B cell (primary cell): ENCODE measurements around the gene FBN2. TPM values are rescaled to one million over a fixed set of nuclear protein-coding genes. Genes with fewer than 3 reads are reported as not detected.

Experiments used
- ATAC-seq: fragments of 200-7000 bp; cut with Tn5 transposase; one replicate; pipeline ENCODE4 v1.10.0; 2021; ENCODE audit warnings: low read depth, mild to moderate bottlenecking, moderate number of reproducible peaks, moderate library complexity
- CTCF ChIA-PET: fragments of 350-600 bp; sonication (Branson Sonifier 250); formaldehyde crosslinking; loops from one replicate; lab custom pipeline; 2021; ENCODE audit warnings: antibody characterized with exemption, inconsistent platforms; lab: Charles Lee
- POLR2A ChIA-PET: fragments of 350-600 bp; sonication (Branson Sonifier 250); formaldehyde crosslinking; loops from one replicate; lab custom pipeline; 2021; ENCODE audit warnings: antibody characterized with exemption; lab: Charles Lee
- DNase-seq: peaks from one replicate; pipeline ENCODE4 v3.0.0; 2013
- H2AFZ ChIP-seq: 2 replicates; pipeline ENCODE4 v1.6.1; 2012; ENCODE audit warnings: mild to moderate bottlenecking, low read depth, low read length; ENCODE audit not compliant: insufficient read depth, poor library complexity, severe bottlenecking
- H3K27ac ChIP-seq, 2 donors: 1 replicate in 1 of 2; 2 replicates in 1 of 2; pipeline ENCODE4 v1.5.1; 2012 to 2013; ENCODE audit warnings: low read length in 2 of 2, mild to moderate bottlenecking in 2 of 2, moderate library complexity in 1 of 2
- H3K27me3 ChIP-seq, 4 experiments: fragments of 200-600 bp in 1 of 4; sonication (generic) in 1 of 4; replicated peaks in 1 of 4; 1 replicate in 2 of 4; 2 replicates in 2 of 4; pipeline versions ENCODE4 v1.6.1 to v1.7.0; 2013 to 2016; ENCODE audit warnings: low read length in 3 of 4, mild to moderate bottlenecking in 2 of 4, mixed read lengths in 1 of 4, moderate library complexity in 1 of 4; ENCODE audit not compliant: insufficient read depth in 4 of 4, control insufficient read depth in 3 of 4; ENCODE audit errors: control extremely low read depth in 1 of 4
- H3K36me3 ChIP-seq, 2 experiments: replicated peaks in 1 of 2; 1 replicate in 1 of 2; 2 replicates in 1 of 2; pipeline versions ENCODE4 v1.6.1 to v1.7.1; 2013; ENCODE audit warnings: low read length in 1 of 2; ENCODE audit not compliant: insufficient read depth in 2 of 2, control insufficient read depth in 1 of 2; ENCODE audit errors: control extremely low read depth in 1 of 2, extremely low read depth in 1 of 2
- H3K4me1 ChIP-seq, 2 donors: fragments of 200-600 bp in 1 of 2; sonication (generic) in 1 of 2; 1 replicate in 1 of 2; 2 replicates in 1 of 2; pipeline versions ENCODE4 v1.5.1 to v1.6.1; 2013 to 2017; ENCODE audit warnings: low read length in 2 of 2; ENCODE audit not compliant: control insufficient read depth in 2 of 2, insufficient read depth in 2 of 2
- H3K4me2 ChIP-seq: replicated peaks from 2 replicates; pipeline ENCODE3; 2012; ENCODE audit warnings: mild to moderate bottlenecking, low read depth, low read length; ENCODE audit not compliant: poor library complexity, severe bottlenecking
- H3K4me3 ChIP-seq, 5 experiments: fragments of 200-600 bp in 1 of 5; sonication (generic) in 1 of 5; 1 replicate in 3 of 5; 2 replicates in 2 of 5; pipeline versions ENCODE4 v1.5.1 to v1.7.0; 2011 to 2016; ENCODE audit warnings: low read length in 4 of 5, mild to moderate bottlenecking in 4 of 5, low read depth in 2 of 5, control low read depth in 1 of 5, moderate library complexity in 1 of 5; ENCODE audit not compliant: insufficient read depth in 1 of 5; ENCODE audit errors: control extremely low read depth in 1 of 5, extremely low read depth in 1 of 5
- H3K79me2 ChIP-seq: fragments of 200-600 bp; sonication (generic); one replicate; pipeline ENCODE4 v1.6.0; 2016; ENCODE audit warnings: low read length; ENCODE audit not compliant: control insufficient read depth, insufficient read depth
- H3K9ac ChIP-seq: fragments of 200-600 bp; sonication (generic); 2 replicates; pipeline ENCODE4 v1.6.1; 2017; ENCODE audit warnings: mild to moderate bottlenecking, low read length, moderate library complexity
- H3K9me3 ChIP-seq, 3 donors: one replicate each; pipeline versions ENCODE4 v1.6.1 to v1.7.1; 2013; ENCODE audit warnings: low read length in 2 of 3; ENCODE audit not compliant: control insufficient read depth in 2 of 3, insufficient read depth in 1 of 3; ENCODE audit errors: control extremely low read depth in 1 of 3
- H4K20me1 ChIP-seq: 2 replicates; pipeline ENCODE4 v1.6.0; 2012; ENCODE audit warnings: mild to moderate bottlenecking, low read length; ENCODE audit not compliant: insufficient read depth, control insufficient read depth, poor library complexity, severe bottlenecking
- H3K27ac Mint-ChIP-seq: one replicate; pipeline ENCODE4 v1.8.0; 2021; ENCODE audit warnings: mixed read lengths
- H3K27me3 Mint-ChIP-seq: one replicate; pipeline ENCODE4 v1.8.0; 2021; ENCODE audit warnings: mixed read lengths
- H3K4me1 Mint-ChIP-seq: one replicate; pipeline ENCODE4 v1.8.0; 2021; ENCODE audit warnings: mixed read lengths
- H3K4me3 Mint-ChIP-seq: one replicate; pipeline ENCODE4 v1.8.0; 2021; ENCODE audit warnings: mixed read lengths
- H3K9me3 Mint-ChIP-seq: one replicate; pipeline ENCODE4 v1.8.0; 2022; ENCODE audit warnings: mixed read lengths; ENCODE audit not compliant: insufficient read depth
- CTCF ChIP-seq: fragments of 200-600 bp; IDR thresholded peaks from one replicate; pipeline ENCODE4 v1.8.0; 2022; ENCODE audit warnings: antibody characterized with exemption, mild to moderate bottlenecking
- EZH2 ChIP-seq: IDR thresholded peaks from 2 replicates; pipeline ENCODE4 v1.6.1; 2012; ENCODE audit warnings: borderline replicate concordance, low read depth, mild to moderate bottlenecking, moderate library complexity, low read length; ENCODE audit not compliant: insufficient read depth, poor library complexity, severe bottlenecking
- whole genome bisulfite sequencing: methylation state at CpG from one replicate; pipeline ENCODE4 v1.1.5; 2013; ENCODE audit warnings: missing lambda C conversion rate; ENCODE audit not compliant: insufficient coverage; 5-methylcytosine and 5-hydroxymethylcytosine counted together
- intact Hi-C: fragments of 100-400 bp; cut with micrococcal nuclease; formaldehyde crosslinking; loops from one replicate; pipeline ENCODE4 v1.10.0; 2022
- polyA plus RNA-seq: library from polyadenylated mRNA; depleted of rRNA; stranded (reverse); fragments of >200 nt; gene quantifications from 2 replicates; pipeline ENCODE4 v1.2.3, GENCODE V29; 2012
- total RNA-seq, 2 donors: library from RNA; stranded (reverse); fragments of 120-200 nt in 1 of 2; gene quantifications; 1 replicate in 1 of 2; 2 replicates in 1 of 2; pipeline versions ENCODE4 v1.2.3 to v1.2.4, GENCODE V29; 2013 to 2022

The FBN2 gene
- total and polyA plus RNA-seq, 2 donors (not counting 1 experiment from before 2014, with no cell fraction given) = 0.03 TPM; not detected in 1

- no peaks in the 10 kb centered on the region for H3K9me3 ChIP-seq
Observed at GRCh38 chr5:128212191-128212806, 325.7 kb downstream of the FBN2 start.

More at GRCh38 chr5:128212191-128212806, 325.7 kb downstream of the FBN2 start:
- Histone ChIP-seq H3K27me3 (no peaks in the 10 kb centered on the region), H3K4me3 (no peak overlapping the region), H4K20me1 (no peaks in the 10 kb centered on the region), H3K4me1 (no peaks in the 10 kb centered on the region), H3K79me2 (no peaks in the 10 kb centered on the region), H3K9ac (no peak overlapping the region), H3K4me2 (no peak overlapping the region), H3K36me3 (no peaks in the 10 kb centered on the region), H3K27ac (no peak overlapping the region), H2AFZ (no peak overlapping the region)
- intact Hi-C loops = loop anchor here (2.0 to 5.0 kb wide), 2 partner anchors 1557 to 1640 kb away; no protein-coding TSS in a partner anchor
- no peak overlapping the region for H3K27ac Mint-ChIP-seq
- ATAC-seq (no peak), DNase-seq (no peak)
- H3K4me1 Mint-ChIP-seq = no peaks in the 10 kb centered on the region
- H3K4me3 Mint-ChIP-seq = no peak overlapping the region
- H3K9me3 Mint-ChIP-seq = no peaks in the 10 kb centered on the region
- 90% methylated on average over 4 of the region's 5 CpGs for WGBS
- ChIA-PET CTCF (interaction anchor here (1.0 to 1.1 kb wide), 2 partner anchors 11 to 19 kb away, joined by 3 to 4 read pairs; no protein-coding TSS in a partner anchor), POLR2A (no interaction called here)
- TF ChIP-seq EZH2 (no peak), CTCF (no peak)
- H3K27me3 Mint-ChIP-seq = no peaks in the 10 kb centered on the region
